PC-3 (cell line): ENCODE results near the gene SLC25A25. TPM values are rescaled to one million over a fixed set of nuclear protein-coding genes. Genes with fewer than 3 reads are reported as not detected.
"Not testable (repeated sequence)": the region's sequence is repeated elsewhere in the genome, so short reads cannot be mapped to it uniquely, and the experiment has no call there.

Source experiments
- ATAC-seq: fragments of 200-7000 bp; cut with Tn5 transposase; 2 replicates; pipeline ENCODE4 v1.9.1; 2020; ENCODE audit warnings: mild to moderate bottlenecking, moderate library complexity
- BruUV-seq: library from RNA; stranded (reverse); fragments of 400-500 nt; replicated peaks from 2 replicates; lab custom pipeline; 2021; lab: Mats Ljungman, UMichigan
- CTCF ChIA-PET: fragments of 300-600 bp; sonication (Branson Sonifier 250); formaldehyde crosslinking; loops from one replicate; lab custom pipeline; 2022; ENCODE audit warnings: antibody characterized with exemption; lab: Charles Lee
- POLR2A ChIA-PET: fragments of 300-600 bp; sonication (Branson Sonifier 250); formaldehyde crosslinking; loops from one replicate; lab custom pipeline; 2022; ENCODE audit warnings: antibody characterized with exemption; ENCODE audit not compliant: unreplicated experiment; lab: Charles Lee
- DNase-seq: peaks from one replicate; pipeline ENCODE4 v3.0.0-alpha.2; 2015
- H2AFZ ChIP-seq: fragments of 300-600 bp; sonication (generic); 2 replicates; pipeline ENCODE4 v1.6.0; 2016; ENCODE audit warnings: antibody characterized with exemption, low read length
- H3F3A ChIP-seq: fragments of 300-600 bp; sonication (generic); one replicate; pipeline ENCODE4 v1.6.0; 2017; ENCODE audit warnings: antibody characterized with exemption, low read length, control low read depth, mild to moderate bottlenecking; ENCODE audit not compliant: unreplicated experiment
- H3K27ac ChIP-seq: fragments of 300-600 bp; sonication (generic); 2 replicates; pipeline ENCODE4 v1.5.1; 2016; ENCODE audit warnings: mild to moderate bottlenecking, low read length
- H3K27me3 ChIP-seq: fragments of 300-600 bp; sonication (generic); 2 replicates; pipeline ENCODE4 v1.6.1; 2016; ENCODE audit warnings: low read length, mixed read lengths
- H3K36me3 ChIP-seq: fragments of 300-600 bp; sonication (generic); 2 replicates; pipeline ENCODE4 v1.6.1; 2016; ENCODE audit warnings: low read depth, mixed run types, low read length, mixed read lengths
- H3K4me1 ChIP-seq: fragments of 300-600 bp; sonication (generic); 2 replicates; pipeline ENCODE4 v1.5.1; 2016; ENCODE audit warnings: low read length; ENCODE audit not compliant: insufficient read depth
- H3K4me2 ChIP-seq: fragments of 300-600 bp; sonication (generic); 2 replicates; pipeline ENCODE4 v1.6.0; 2016; ENCODE audit warnings: low read length
- H3K4me3 ChIP-seq: fragments of 300-600 bp; sonication (generic); 2 replicates; pipeline ENCODE4 v1.5.1; 2016; ENCODE audit warnings: mild to moderate bottlenecking, low read length, mixed read lengths
- H3K79me2 ChIP-seq: fragments of 300-600 bp; sonication (generic); 2 replicates; pipeline ENCODE4 v1.6.1; 2017; ENCODE audit warnings: low read length, mixed read lengths
- H3K9ac ChIP-seq: fragments of 300-600 bp; sonication (generic); 2 replicates; pipeline ENCODE4 v1.6.0; 2016; ENCODE audit warnings: mild to moderate bottlenecking, low read length
- H3K9me2 ChIP-seq: fragments of 300-600 bp; sonication (generic); replicated peaks from 2 replicates; pipeline ENCODE4 v1.6.1; 2016; ENCODE audit warnings: mixed run types, low read length, mixed read lengths
- H3K9me3 ChIP-seq: fragments of 300-600 bp; sonication (generic); 2 replicates; pipeline ENCODE4 v1.6.1; 2016; ENCODE audit warnings: low read length, mixed read lengths
- H4K20me1 ChIP-seq: fragments of 300-600 bp; sonication (generic); 2 replicates; pipeline ENCODE4 v1.6.1; 2016; ENCODE audit warnings: low read length, mixed read lengths
- CTCF ChIP-seq: fragments of 300-600 bp; sonication (generic); conservative IDR thresholded peaks from 2 replicates; pipeline ENCODE4 v1.5.1; 2017; ENCODE audit warnings: antibody characterized with exemption, low read depth, mild to moderate bottlenecking, low read length
- EZH2 ChIP-seq: fragments of 300-600 bp; sonication (generic); IDR thresholded peaks from one replicate; pipeline ENCODE4 v1.6.1; 2017; ENCODE audit warnings: antibody characterized with exemption, mild to moderate bottlenecking, low read length; ENCODE audit not compliant: unreplicated experiment
- EZH2phosphoT487 ChIP-seq: fragments of 300-600 bp; sonication (generic); IDR thresholded peaks from 2 replicates; pipeline ENCODE4 v1.6.1; 2018; ENCODE audit warnings: mild to moderate bottlenecking, antibody characterized with exemption, low read length, borderline replicate concordance
- intact Hi-C: fragments of 100-400 bp; cut with micrococcal nuclease; formaldehyde crosslinking; loops from 2 replicates; pipeline ENCODE4 v1.9.0; 2023
- total RNA-seq: library from RNA; depleted of rRNA; stranded (reverse); fragments of >200 nt; gene quantifications from 2 replicates; pipeline ENCODE4 v1.2.3, GENCODE V29; 2014

Gene SLC25A25
- total RNA-seq, 1 experiment from 2014 or later = 25.2 TPM

DNA sequence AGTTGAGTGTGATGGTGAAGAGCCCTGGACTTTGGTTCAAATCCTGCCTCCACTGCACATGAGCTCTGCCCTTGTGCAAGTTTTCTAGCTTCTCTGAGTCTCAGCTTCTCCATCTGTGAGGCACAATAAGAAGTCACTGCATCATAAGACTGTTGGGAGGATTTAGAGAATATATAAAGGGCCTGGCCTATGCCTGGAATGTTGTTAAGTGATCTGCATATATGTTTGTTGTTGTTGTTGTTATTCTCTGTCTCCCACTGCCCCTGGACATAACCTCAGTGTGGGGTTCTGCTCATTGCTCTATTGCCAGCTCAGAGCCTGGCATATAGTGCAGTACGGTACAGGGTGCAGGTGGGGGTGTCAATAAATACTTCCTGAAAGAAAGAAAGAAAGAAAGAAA, 46.9 kb upstream of the SLC25A25 start:
- ChIA-PET POLR2A (no interaction called here), CTCF (no interaction called here)
- no peak for ATAC-seq
- peaks cover 4% of the 10 kb centered on the region; the same call in 1 of the 2 replicates for H3K4me1 ChIP-seq
- intact Hi-C loops = no loop called here
- TF ChIP-seq EZH2 = no peak
- TF ChIP-seq CTCF = no peak; the same call in 1 of the 2 replicates
- no peak for TF ChIP-seq EZH2phosphoT487
- H4K20me1 ChIP-seq = no peaks in the 10 kb centered on the region
- H3K4me3 ChIP-seq = no peak overlapping the region
- H3K27ac ChIP-seq = no peak overlapping the region
- H2AFZ ChIP-seq = no peak overlapping the region
- no peaks in the 10 kb centered on the region for H3F3A ChIP-seq
- no peak overlapping the region for H3K9ac ChIP-seq
- no peaks in the 10 kb centered on the region for H3K36me3 ChIP-seq
- H3K27me3 ChIP-seq = no peaks in the 10 kb centered on the region
- DNase-seq = no peak
- no TSS peak for BruUV-seq
- H3K9me3 ChIP-seq = no peaks in the 10 kb centered on the region
- H3K9me2 ChIP-seq = no peaks in the 10 kb centered on the region
- H3K4me2 ChIP-seq = no peak overlapping the region
- H3K79me2 ChIP-seq = no peaks in the 10 kb centered on the region

GRCh38 chr9:128022886-128023285, 45.1 kb upstream of the SLC25A25 start:
- Histone ChIP-seq H3K4me3 (no peak overlapping the region), H3K4me1 (peaks cover 4% of the 10 kb centered on the region; the same call in 1 of the 2 replicates), H3K9me3 (no peaks in the 10 kb centered on the region), H3K27ac (no peak overlapping the region), H3F3A (no peaks in the 10 kb centered on the region), H3K79me2 (no peaks in the 10 kb centered on the region), H4K20me1 (no peaks in the 10 kb centered on the region), H2AFZ (no peak overlapping the region), H3K36me3 (no peaks in the 10 kb centered on the region), H3K9me2 (no peaks in the 10 kb centered on the region), H3K9ac (no peak overlapping the region), H3K4me2 (no peak overlapping the region), H3K27me3 (no peaks in the 10 kb centered on the region)
- no peak for TF ChIP-seq CTCF
- TF ChIP-seq EZH2phosphoT487 = no peak
- no peak for TF ChIP-seq EZH2
- ATAC-seq = peak; percentile 83
- peak; percentile 39 for DNase-seq
- ChIA-PET POLR2A (no interaction called here), CTCF (no interaction called here)
- no TSS peak for BruUV-seq
- intact Hi-C loops = no loop called here

DNA sequence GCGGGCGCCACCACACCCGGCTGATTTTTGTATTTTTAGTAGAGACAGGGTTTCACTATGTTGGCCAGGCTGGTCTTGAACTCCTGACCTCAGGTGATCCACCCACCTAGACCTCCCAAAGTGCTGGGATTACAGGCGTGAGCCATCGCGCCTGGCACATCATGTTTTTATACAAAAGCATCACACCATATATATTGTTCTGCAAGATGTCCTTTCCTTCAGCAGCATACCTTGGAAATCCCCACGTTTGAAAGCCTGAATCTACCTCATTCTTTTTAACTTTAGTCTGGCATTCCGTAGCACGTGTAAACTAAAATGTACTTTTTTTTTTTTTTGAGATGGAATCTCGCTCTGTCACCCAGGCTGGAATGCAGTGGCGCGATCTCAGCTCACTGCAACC, 44.4 kb upstream of the SLC25A25 start:
- H3K4me2 ChIP-seq, ATAC-seq, H3K4me1 ChIP-seq, BruUV-seq, H3K27ac ChIP-seq, H3F3A ChIP-seq, H3K79me2 ChIP-seq, H3K36me3 ChIP-seq, CTCF ChIA-PET, H3K27me3 ChIP-seq, H2AFZ ChIP-seq, POLR2A ChIA-PET, H3K9ac ChIP-seq, H3K9me3 ChIP-seq, intact Hi-C loops, DNase-seq, H3K9me2 ChIP-seq, H3K4me3 ChIP-seq, H4K20me1 ChIP-seq: not testable (repeated sequence)
